EL (cell line): ENCODE data around the gene USP6NL.
"Not testable (repeated sequence)": the region's sequence is repeated elsewhere in the genome, so short reads cannot be mapped to it uniquely, and the experiment has no call there.

Experiments
- DNase-seq: peaks from one replicate; pipeline ENCODE4 v3.0.0-alpha.2; 2016

Gene USP6NL

GRCh38 chr10:11611248-11612020 lies at the start of gene USP6NL:
TSS of gene USP6NL (minus strand) at chr10:11611650. CDS start at chr10:11597634, 14,016 bp downstream.
- DNase-seq = peak; percentile 86

GRCh38 chr10:11658801-11659368 lies 47.4 kb upstream of the USP6NL start:
- DNase-seq = peak; percentile 22

- DNase-seq = no peak
Measured at GRCh38 chr10:11655836-11656235, 44.4 kb upstream of the USP6NL start.

- no peak for DNase-seq
Measured at GRCh38 chr10:11654659-11655058, 43.2 kb upstream of the USP6NL start.

- DNase-seq = no peak
Measured at GRCh38 chr10:11653758-11654471, 42.5 kb upstream of the USP6NL start.

- DNase-seq = no peak
Measured at GRCh38 chr10:11647676-11648075, 36.2 kb upstream of the USP6NL start.

GRCh38 chr10:11646450-11646849 lies 35.0 kb upstream of the USP6NL start:
- no peak for DNase-seq

- no peak for DNase-seq
Measured at GRCh38 chr10:11643039-11643438, 31.6 kb upstream of the USP6NL start.

GRCh38 chr10:11642566-11642965 lies 31.1 kb upstream of the USP6NL start:
- DNase-seq = no peak

GRCh38 chr10:11639849-11640764 lies 28.7 kb upstream of the USP6NL start:
- no peak for DNase-seq

- DNase-seq = no peak
Measured at GRCh38 chr10:11639362-11639761, 27.9 kb upstream of the USP6NL start.

GRCh38 chr10:11638055-11638698 lies 26.7 kb upstream of the USP6NL start:
- no peak for DNase-seq

GRCh38 chr10:11636697-11637303 lies 25.4 kb upstream of the USP6NL start:
- no peak for DNase-seq

GRCh38 chr10:11631890-11632587 lies 20.6 kb upstream of the USP6NL start:
- DNase-seq = no peak

GRCh38 chr10:11631291-11631690 lies 19.8 kb upstream of the USP6NL start:
- no peak for DNase-seq

GRCh38 chr10:11629731-11630130 lies 18.3 kb upstream of the USP6NL start:
- DNase-seq = no peak

GRCh38 chr10:11627941-11628340 lies 16.5 kb upstream of the USP6NL start:
- DNase-seq = not testable (repeated sequence)

- no peak for DNase-seq
Measured at GRCh38 chr10:11626071-11626470, 14.6 kb upstream of the USP6NL start.

GRCh38 chr10:11625019-11625735 lies 13.7 kb upstream of the USP6NL start:
- DNase-seq = no peak

GRCh38 chr10:11617233-11617632 lies 5.8 kb upstream of the USP6NL start:
- DNase-seq = no peak

- no peak for DNase-seq
Measured at GRCh38 chr10:11616021-11616420, 4.6 kb upstream of the USP6NL start.
